GM12878 (cell line): ENCODE results near the gene ALDH1A1.

Experiments used
- CHD2 ChIP-seq: IDR thresholded peaks from 2 replicates; pipeline ENCODE4 v1.6.1; 2011; ENCODE audit warnings: low read depth, low read length, improper control_type of control experiment, borderline replicate concordance
- EP300 ChIP-seq, 2 experiments: fragments of 150-350 bp in 1 of 2; IDR thresholded peaks; 2 replicates each; pipeline ENCODE4 v1.6.1; 2011 to 2012; ENCODE audit warnings: low read depth in 2 of 2, low read length in 2 of 2, borderline replicate concordance in 1 of 2, improper control_type of control experiment in 1 of 2, inconsistent platforms in 1 of 2; ENCODE audit not compliant: control insufficient read depth in 1 of 2
- POLR2A ChIP-seq: IDR thresholded peaks from 2 replicates; pipeline ENCODE4 v1.6.1; 2011; ENCODE audit warnings: low read depth, mild to moderate bottlenecking, low read length
- TF ChIP-seq, protein P1 (sequence below), 3 experiments: IDR thresholded peaks in 2 of 3; conservative IDR thresholded peaks in 1 of 3; 2 replicates each; pipeline ENCODE4 v1.5.1; 2011; ENCODE audit warnings: low read depth in 3 of 3, low read length in 3 of 3, mild to moderate bottlenecking in 3 of 3, control low read depth in 2 of 3, moderate library complexity in 2 of 3, inconsistent platforms in 1 of 3, mixed read lengths in 1 of 3; ENCODE audit not compliant: control insufficient read depth in 2 of 3, insufficient read depth in 1 of 3; ENCODE audit errors: extremely low read depth in 1 of 3
- TF ChIP-seq, protein P2 (sequence below): IDR thresholded peaks from 2 replicates; pipeline ENCODE4 v1.6.1; 2012; ENCODE audit warnings: mild to moderate bottlenecking, low read depth, low read length

DNA sequence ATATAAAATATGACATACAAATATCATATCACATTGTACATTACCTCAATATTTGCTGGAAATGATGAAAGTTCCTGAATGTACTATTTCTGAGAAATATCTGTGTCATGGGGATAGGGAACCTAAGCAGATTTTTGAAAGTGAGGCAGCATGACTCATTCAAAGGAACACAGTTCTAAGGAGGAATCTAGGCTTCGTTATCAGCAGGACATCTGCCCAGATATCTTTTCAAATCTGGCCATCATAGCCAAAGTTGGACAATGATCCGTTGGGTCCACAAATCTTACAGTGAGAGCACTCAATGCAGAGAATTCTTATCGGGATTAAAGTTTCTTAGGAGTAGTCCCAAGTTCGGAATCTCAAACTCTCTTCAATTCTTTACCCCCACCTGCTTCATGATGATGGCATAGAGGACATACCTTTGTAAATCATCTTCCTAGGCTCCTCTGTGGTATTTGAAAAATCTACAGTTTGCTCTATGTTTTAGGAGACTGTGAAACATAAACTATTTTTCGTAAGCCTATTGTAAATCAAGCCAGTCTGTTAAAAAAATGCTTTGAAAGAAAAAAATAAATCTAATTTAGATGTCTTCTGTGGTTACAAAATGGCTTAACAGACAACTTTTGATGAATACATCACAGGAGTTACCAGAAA, 29.4 kb upstream of the ALDH1A1 start:
- TF ChIP-seq, protein P1, sequence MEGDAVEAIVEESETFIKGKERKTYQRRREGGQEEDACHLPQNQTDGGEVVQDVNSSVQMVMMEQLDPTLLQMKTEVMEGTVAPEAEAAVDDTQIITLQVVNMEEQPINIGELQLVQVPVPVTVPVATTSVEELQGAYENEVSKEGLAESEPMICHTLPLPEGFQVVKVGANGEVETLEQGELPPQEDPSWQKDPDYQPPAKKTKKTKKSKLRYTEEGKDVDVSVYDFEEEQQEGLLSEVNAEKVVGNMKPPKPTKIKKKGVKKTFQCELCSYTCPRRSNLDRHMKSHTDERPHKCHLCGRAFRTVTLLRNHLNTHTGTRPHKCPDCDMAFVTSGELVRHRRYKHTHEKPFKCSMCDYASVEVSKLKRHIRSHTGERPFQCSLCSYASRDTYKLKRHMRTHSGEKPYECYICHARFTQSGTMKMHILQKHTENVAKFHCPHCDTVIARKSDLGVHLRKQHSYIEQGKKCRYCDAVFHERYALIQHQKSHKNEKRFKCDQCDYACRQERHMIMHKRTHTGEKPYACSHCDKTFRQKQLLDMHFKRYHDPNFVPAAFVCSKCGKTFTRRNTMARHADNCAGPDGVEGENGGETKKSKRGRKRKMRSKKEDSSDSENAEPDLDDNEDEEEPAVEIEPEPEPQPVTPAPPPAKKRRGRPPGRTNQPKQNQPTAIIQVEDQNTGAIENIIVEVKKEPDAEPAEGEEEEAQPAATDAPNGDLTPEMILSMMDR (IDR thresholded peaks at IDR 0.05 in 2 of 3, conservative IDR thresholded peaks at IDR 0.05 in 1 of 3; ENCODE audit: control insufficient read depth in 2 of 3, extremely low read depth in 1 of 3, insufficient read depth in 1 of 3, low read depth in 3 of 3, low read length in 3 of 3): no peak
- TF ChIP-seq CHD2: no peak
- TF ChIP-seq, protein P2, sequence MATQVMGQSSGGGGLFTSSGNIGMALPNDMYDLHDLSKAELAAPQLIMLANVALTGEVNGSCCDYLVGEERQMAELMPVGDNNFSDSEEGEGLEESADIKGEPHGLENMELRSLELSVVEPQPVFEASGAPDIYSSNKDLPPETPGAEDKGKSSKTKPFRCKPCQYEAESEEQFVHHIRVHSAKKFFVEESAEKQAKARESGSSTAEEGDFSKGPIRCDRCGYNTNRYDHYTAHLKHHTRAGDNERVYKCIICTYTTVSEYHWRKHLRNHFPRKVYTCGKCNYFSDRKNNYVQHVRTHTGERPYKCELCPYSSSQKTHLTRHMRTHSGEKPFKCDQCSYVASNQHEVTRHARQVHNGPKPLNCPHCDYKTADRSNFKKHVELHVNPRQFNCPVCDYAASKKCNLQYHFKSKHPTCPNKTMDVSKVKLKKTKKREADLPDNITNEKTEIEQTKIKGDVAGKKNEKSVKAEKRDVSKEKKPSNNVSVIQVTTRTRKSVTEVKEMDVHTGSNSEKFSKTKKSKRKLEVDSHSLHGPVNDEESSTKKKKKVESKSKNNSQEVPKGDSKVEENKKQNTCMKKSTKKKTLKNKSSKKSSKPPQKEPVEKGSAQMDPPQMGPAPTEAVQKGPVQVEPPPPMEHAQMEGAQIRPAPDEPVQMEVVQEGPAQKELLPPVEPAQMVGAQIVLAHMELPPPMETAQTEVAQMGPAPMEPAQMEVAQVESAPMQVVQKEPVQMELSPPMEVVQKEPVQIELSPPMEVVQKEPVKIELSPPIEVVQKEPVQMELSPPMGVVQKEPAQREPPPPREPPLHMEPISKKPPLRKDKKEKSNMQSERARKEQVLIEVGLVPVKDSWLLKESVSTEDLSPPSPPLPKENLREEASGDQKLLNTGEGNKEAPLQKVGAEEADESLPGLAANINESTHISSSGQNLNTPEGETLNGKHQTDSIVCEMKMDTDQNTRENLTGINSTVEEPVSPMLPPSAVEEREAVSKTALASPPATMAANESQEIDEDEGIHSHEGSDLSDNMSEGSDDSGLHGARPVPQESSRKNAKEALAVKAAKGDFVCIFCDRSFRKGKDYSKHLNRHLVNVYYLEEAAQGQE: no peak
- no peak for TF ChIP-seq EP300 (IDR thresholded peaks at IDR 0.05; ENCODE audit: borderline replicate concordance in 1 of 2, control insufficient read depth in 1 of 2, low read depth in 2 of 2, low read length in 2 of 2)
- no peak for TF ChIP-seq POLR2A
